GM19372 (cell line): ENCODE results near the gene ANO2.

Experiments used
- ATAC-seq: cut with Tn5 transposase; IDR thresholded peaks from one replicate; pipeline ENCODE4 v1.9.1; 2021; ENCODE audit warnings: mild to moderate bottlenecking, low read depth, moderate library complexity; ENCODE audit not compliant: unreplicated experiment

The ANO2 gene

DNA sequence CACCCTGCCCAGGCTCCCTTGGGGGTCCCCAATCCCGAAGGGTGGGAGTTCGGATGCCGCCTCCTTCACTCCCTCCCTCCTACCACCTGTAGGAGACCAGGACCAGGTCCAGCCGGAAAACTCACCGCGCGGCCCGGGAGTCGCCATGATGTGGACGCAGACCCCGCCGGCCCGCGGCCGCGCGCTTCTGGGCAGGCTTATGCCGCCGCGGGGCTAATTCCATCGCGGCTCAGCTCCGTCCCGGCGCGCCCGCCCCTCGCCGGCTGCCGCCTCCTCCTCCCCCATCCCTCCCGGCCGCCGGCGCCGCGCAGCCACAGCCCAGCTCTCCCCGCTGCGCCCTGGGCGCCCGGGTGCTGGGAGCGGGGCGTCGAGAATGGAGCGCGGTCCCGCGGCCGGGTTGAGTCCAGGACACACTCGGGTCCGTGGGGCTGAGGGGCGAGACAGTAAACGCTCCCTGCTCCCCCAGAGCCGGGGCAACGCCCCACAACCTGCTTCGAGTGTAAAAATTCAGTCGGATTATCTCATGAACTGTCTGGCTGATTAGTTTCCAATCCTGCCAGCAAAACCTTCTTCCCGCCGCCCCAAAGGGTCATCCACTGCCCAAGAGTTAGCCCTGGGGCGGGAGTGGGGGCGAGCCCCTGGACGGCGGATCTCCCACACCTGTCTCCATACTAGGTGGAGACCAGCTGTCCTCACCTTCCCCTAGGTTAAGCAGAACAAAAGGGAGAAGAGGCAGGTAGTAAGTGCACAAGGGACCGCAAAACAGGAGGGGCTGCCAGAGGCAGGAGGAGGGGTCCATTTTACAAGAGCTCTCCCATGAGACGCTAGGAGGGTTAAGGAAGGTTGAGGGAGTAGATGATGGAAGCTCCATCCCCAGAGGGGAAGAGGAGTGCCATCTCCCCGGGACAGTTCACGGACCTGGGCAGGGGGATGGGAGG lies at the start of gene ANO2:
ANO2 (minus strand) TSS at position 189 of the 938 bp plus-strand sequence; CDS start at position 147, 42 bp downstream.
- ATAC-seq, result no peak

DNA sequence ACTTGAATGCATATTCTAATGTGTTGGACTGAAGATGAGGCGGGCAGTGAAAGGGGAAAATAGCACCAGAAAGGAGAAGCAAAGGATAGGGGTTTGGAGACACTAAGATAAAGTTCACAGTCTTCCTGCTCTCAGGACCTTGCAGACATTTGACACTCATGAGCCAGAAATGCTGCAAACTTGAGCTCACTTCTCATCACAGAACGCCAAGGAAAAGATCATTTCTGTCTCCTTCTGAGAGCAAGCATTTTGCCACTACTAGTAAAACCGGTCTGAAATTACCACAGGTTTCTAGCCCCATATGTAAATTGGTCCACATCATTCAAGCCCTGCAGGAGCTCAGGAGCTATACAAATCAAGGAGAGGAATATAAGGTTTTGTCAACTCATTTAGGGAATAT lies 44.6 kb upstream of the ANO2 start:
- ATAC-seq, result no peak

DNA sequence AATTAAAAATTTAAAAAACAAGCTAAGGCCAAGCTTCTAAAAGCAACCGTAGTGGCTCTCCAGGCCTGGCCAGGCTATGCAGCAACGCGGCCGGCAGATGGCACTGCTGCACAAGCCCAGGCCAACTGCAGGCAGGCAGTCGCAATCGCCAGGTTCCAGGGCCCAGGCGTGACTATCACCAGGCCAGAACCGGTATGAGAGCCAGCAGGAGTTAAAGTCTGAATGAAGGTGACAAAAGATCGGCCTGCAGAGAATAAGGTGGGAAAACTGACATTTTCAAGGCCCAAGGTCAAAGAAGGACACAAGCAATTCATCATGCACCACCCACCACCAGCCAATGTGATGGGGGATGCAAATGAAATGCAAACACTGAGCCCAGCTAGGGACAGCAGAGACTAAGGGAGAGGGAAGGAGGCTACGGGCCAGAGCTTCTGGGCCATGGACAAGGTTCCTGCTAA lies 43.6 kb upstream of the ANO2 start:
- ATAC-seq, result no peak

DNA sequence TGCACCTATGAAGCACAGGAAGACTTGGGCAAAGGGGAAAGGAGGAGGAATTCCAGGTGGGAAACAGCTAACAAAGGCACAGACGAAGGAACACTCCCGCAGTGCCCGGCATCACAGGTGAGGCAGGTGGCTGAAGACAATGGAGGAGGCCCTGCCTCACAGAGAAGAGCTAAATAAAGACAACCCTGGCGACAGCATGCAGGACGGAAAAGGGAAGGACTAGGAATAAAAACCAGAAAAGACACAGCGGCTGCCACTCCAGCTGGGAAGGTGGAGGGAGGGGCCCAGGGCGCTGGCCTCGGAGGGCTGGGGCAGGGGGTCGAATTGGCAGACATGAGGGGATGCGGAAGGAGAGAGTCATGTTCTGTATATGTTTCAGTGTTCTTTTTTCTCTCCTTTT lies 43.0 kb upstream of the ANO2 start:
- ATAC-seq, result no peak

DNA sequence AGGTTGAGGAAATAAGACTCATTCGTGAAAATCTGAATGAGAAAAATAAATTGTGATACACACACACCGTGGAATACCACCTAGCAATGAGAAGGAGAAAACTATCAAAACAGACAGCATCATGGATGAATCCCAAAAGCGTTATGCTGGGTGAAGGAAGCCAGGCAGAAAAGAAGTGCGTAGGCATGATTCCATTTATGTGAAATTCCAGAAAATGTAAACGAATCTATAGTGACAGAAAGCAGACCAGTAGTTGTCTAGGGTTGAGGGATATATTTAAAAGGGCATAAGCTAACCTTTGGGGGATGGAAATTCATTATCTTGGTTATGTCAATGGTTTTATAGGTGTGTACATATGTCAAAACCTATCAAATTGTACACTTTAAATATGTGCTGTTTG lies 42.5 kb upstream of the ANO2 start:
- no peak for ATAC-seq

DNA sequence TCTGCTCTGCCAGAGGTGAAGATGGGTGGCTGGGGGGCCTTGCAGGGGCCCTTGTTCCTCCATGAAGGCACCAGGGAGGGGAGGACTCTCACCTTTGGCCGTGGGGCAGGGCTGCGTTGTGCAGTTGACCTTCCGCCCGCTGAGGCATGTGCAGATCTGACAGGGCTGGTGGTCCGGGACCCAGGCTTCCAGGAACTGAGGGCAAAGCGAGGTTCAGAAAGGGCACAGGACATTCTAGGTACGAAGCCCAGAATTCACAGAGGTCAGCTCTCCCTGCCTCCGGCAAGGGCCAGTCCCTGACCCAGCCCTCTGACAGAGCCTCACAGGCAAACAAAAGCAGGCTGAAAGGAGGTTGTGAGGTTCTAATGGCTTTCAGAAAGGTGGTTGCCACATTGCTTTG lies 40.4 kb upstream of the ANO2 start:
- no peak for ATAC-seq

DNA sequence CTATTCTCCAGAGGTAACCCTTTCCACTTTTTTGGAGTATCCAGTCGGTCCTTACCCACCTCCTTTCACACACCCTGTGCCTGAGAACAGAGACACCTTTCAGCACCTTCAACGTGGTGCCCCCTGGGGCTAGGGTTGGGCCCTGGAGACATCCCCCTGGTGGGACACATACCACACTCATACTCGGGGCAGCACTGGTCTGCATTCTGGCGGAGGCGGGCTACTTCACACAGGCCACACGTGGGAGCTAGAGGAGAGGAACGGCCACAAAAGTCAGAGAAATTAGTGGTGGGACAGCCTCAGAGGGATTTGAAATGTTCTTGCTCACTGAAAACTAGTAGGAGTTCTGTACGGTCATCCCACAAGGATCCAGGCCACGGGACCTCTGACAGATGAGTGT lies 39.8 kb upstream of the ANO2 start:
- no peak for ATAC-seq

DNA sequence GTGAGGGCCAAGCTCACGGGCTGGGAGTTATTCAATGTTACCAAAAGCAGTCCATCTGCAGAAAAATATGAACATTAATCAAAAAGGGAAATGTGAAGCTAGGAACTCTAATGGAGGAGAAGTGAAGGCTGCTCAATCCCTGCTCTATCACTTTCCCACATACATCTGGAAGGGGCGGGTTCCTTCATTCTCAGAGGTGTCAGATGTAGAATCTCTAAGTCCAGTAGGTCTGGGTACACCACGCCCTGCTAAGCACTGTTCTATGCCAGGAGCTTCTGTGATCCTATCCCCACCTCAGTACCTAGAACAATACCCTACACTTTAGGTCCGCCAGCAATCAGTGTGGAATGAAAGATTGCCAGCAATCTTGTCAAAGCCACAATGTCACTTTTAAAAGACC lies 37.0 kb upstream of the ANO2 start:
- no peak for ATAC-seq

DNA sequence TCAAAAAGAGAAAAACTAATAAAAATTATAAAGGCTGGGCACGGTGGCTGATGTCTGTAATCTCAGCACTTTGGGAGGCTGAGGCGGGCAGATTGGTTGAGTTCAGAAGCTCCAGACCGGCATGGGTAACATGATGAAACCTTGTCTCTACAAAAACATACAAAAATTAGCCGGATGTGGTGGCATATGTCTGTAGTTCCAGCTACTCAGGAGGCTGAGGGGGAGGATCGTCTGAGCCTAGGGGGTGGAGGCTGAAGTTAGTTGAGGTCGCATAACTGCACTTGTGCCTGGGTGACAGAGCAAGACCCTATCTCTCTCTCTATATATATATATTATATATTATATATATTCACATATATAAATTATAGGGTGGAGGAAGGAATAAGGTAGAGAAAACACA lies 32.5 kb upstream of the ANO2 start:
- no peak for ATAC-seq

DNA sequence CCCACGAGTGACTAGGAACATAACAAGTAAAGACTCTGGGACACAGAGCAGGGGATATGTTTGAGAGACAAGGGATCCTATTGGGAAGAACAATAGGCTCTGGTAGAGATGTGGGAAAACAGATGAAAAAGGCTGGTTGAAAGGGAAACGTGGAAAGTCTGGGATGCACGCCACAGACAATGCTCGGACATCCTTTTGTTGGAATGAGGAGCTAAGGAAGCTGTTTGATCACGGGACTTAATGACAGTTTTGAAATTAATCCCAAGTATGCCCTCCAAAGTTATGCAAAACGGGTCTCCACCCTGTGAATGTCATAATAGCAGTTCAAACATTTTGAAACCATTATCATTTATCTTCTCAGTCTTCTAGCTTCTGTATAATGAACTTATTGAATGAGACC lies 31.7 kb upstream of the ANO2 start:
- ATAC-seq, result no peak

DNA sequence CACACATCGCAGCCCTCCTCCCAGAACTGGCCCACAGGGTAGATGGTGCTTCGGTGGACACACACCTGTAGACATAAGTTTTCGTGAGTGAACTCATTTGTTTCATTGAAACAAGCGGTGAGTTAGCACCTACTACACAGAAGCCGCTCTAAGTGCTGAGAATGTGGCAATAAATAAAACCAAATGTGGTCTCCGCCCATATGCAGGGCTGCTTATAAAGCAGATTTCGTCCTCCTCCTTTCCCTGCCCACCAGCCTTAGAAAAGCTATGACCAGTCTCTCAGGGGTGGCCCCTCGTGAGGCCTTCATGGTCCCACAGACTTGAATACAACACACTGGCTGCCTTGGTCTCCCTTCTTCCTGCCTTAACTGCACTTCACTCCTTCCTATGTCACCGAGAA lies 31.1 kb upstream of the ANO2 start:
- no peak for ATAC-seq

DNA sequence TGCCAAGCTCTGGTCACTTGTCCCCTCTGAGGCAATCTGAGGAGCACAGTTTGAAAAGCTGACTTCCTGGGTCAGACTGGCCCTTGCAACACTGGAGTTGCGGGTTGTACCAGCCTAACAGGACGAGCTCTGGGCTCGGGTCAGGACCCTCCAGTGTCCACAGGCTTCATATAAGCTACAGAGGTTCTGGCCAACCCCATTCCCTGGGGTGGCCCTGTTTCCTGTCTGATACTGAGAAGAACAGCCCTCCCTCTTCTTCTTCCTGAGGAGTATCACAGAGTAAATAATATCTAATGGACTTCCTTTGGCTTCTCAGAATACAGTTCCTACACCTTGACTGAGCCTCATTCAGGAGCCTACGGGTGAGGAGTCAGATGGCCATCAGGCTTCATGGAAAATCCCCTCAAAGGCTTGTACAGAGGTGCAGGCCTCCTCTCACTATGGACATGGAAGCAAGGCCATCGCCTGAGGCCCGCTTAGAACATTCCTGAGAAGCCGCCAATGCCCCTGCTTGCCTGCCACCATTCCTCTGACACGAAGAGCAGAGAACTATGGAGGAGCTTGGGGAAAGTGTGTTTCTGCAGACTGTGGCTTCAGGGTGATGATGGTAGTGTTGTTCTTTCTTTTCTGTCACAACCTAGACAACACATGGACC lies 28.5 kb upstream of the ANO2 start:
- ATAC-seq, result no peak

DNA sequence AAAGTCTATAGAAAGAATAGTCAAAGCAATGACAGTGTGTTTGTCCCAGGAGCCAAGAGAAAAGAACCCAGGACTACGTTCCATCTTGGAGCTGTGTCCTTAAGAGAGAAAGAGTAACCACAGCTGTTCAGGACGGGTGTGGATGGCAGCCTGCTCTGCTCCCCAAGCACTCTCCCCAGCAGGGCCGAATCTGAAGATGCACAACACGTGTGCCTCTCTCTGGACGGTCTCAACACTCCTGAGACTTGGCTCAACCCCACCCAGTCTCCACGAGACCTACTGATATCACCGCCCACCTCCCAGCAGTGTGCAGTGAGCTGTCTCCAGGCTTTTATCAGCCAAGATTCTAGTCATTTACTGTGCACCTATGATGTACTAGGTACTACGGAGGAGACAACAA lies 27.3 kb upstream of the ANO2 start:
- ATAC-seq, result no peak

DNA sequence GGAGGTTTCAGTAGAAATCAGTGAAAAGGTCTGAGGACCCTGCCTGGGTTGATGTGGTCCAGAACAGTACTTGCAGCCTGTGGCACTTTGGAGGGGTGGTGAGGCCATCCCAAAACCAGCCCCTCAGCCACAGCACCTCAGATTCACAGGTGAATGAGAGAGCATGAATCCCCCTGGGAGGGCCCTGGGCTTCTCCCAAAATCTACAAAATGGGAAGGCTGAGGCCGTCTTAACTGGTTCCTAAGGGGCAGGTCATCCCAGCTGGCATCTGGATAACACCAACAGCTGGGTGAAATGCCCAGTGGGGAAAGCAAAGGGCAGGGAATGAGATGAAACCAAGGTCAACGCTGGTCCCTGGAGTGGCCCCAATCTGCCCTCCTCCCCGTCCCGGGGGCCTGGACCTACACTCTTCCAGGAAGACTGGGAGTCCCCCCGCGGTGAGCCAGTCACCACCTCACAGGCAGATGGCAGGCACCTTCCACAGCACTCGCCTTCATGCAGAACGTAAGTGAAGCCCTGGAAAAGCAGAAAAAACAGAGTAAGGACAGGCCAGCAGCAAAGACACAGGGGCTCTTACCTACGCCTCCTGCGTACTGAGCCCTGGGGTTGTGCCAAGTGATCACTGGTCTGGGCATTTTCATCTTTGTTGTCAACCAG lies 26.3 kb upstream of the ANO2 start:
- no peak for ATAC-seq

DNA sequence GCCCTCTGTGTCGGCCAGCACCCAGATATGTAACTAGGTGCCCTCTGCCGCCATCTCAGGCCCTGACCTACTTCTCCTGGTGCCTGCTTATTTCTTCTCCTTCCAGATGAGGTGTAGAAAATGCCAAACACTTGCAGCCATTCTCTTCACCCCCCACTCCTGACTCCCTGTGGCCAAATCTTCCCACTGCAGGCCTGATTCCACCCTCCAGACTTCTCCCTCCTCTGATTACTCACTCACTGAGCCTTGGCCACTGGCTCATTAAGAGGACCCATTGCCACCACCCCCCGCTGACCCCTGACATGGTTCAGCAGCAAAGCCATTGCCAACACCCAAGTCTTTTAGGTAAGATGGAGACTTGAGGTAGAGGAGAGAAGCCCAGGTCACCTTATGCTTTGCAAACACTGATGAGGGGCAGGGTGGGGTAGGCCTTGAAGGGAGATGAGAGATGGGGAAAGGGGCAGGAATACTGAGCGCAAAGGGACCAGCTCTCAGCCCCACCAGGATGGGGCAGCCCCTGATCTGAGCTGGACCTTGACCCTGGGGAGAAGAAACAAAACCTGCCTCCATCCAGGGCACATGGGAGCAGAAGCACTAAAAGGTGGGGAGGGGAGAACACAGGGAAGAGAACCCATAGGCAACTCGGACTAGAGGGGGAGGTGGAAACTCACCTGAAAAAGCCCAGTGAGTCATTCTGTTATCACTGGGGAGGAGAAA lies 25.1 kb upstream of the ANO2 start:
- ATAC-seq, result no peak

DNA sequence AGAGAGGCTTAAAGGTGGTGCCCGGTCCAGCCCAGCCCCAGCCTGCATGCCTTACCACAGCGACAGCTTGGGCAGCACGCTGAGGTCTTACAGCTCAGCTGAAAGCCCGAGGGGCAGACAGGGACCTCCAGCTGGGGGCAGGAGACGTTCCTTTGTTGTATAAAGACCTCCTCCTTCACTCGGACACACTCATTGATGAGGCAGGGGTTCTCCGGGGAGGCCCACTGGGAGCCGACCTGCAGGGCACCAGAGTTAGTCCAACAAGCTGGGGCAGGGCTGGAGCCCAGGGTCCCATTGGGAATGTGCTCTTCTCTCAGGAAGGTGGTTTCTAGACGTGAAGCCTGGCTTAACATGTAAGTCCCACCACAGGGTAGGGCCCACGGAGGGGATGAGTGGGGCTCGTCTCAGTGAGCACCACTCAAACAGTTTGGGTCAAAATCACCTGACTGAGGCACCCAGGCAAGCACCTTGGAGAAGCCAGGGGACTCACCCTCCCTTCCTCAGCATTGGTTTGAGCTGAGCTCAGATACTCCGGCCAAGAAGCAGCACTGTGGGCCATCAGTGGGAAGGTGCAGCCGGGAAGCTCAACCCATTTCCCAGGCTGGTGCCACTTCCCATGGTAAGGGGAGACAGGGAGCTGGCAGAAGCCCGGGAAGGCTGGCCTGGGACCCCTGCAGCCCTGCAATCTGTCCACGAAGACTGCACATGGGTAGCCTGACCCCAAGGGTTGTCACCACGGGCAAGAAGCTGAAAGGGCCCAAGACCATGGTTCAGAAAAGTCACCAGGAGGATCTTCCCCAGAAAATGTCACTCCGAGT lies 24.3 kb upstream of the ANO2 start:
- ATAC-seq, result no peak

DNA sequence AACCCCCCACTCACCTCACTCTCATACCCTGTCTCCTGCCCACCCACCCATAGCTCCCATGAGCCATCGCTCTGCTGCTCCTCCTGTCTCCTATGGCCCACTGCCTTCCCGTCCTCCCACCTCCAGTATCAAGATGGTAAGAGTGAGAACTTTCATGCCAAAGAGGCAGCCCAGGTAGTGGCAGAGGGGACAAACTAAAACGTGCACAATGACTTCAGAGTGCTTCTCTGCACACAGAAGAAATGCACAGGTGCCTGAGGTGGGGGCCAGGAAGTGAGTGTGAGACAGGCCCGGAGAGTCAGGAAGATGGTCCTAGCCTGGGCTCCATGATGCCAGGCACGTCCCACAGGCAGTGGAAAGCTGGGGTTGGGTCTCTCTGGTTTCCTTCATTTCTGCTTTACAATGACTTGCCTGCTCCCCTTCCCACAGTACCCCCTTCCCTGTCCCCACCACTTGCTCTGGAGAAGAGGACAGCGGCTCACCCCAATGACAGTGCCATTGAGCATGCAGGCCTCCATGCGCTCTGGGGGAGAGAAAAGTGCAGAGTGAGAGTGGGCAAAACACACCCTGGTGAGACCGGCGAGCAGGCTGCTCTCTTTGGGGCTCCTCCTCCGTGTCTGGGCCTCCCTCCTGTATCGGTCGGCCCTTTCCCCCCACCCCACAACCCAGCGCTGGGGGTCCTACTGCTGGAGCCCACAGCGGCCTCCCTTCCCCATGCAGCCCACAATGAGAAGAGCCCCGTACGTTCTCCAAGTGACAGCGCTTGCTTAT lies 22.8 kb upstream of the ANO2 start:
- no peak for ATAC-seq

DNA sequence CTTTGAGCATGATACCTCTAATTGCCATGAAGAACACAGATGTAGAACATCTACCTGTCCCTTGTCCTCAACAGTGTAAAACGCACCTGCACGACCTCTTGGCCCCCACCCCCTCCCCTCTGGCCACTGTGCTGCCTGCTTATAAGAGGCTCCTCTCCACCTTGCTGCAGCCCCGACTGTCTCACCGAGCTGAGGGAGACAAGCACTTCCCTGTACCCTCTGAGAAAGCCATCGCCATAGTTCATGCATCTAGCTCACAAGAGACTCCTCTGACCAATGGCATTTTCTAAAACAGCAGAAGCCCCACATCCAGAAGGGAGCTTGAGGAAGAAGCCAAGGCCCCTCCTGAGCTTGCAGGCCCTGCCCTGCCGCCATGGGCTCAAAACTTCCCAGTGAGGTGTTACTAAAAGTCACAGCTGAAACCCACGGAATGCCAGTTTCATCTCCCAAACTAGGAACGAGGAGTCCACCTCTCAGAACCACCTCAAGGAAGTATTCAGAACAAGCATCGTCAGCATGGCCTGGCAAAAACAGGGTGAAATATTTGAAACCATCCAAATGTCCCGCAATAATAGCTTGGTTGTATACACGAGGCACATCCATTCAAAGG lies 21.5 kb upstream of the ANO2 start:
- no peak for ATAC-seq

DNA sequence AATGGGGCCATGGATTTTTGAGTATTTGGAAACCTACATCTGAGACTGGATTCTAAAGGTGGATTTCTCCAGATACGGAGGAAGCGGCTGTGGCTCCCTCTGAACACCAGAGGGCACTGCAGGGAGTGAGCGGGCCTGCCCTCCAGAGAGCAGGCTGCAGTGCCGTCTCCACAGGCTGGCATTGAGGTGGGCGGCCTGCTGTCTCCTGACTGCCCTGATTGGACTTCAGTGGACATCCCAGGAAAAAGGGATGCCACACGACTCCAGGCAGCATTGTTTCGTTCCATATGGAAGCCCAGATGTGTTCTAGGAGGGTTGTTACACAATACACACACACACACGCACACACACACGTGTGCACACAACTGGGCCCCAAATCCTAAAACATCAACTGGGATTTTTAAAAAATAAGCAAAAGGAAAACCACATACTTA lies 20.9 kb upstream of the ANO2 start:
- no peak for ATAC-seq
